ENCODE measurements around the gene HFE.
"Not testable (repeated sequence)": the region's sequence is repeated elsewhere in the genome, so short reads cannot be mapped to it uniquely, and the experiment has no call there.

The HFE gene

DNA sequence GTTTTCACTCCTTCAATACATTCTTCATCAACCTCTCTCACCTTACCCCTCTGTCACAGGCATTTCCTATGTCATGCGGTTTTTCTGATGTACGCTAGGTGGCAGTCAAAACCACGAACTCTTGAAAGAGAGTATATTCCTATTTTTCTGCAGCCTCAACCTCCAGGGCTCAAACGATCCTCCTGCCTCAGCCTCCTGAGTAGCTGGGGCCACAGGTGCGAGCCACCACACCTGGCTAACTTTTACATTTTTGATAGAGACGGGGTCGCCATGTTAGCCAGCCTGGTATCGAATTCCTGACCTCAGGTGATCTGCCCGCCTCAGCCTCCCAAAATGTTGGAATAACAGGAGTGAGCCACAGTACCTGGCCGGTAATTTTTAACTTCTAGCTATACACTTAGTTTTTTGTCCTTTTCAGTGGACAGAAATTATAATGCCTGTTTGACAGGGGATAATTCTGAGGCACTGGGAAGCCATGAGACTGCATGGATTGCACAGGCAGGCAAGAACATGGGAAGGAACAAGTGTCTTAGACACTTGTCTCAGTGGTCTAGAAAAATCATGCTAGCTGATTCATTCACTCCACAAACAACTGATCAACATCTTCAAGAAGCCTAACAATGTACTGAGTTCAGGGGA, 22.5 kb upstream of the HFE start:
- DNase-seq = peak; percentile 52 to 53

DNA sequence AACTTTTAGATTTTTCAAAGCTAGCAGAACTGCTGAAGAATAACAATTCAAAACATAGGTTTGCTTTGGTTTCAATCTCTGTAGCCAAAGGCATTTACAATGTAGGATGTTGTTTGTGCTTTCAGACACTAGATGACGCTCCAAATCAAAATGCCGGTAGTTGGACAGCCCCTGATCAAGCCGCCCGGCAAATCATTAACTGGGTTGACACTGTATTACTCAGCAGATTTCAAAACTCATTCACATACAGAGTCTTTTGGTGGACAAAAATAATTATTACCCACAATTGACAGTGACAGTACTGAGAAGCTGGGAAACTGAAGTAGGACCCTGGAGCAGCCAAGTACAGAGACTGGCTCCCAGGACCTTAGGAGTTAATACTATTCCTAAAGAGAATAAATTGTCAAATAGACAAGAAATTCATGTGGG, 21.3 kb upstream of the HFE start:
- peak; percentile 45 to 82 for DNase-seq

DNA sequence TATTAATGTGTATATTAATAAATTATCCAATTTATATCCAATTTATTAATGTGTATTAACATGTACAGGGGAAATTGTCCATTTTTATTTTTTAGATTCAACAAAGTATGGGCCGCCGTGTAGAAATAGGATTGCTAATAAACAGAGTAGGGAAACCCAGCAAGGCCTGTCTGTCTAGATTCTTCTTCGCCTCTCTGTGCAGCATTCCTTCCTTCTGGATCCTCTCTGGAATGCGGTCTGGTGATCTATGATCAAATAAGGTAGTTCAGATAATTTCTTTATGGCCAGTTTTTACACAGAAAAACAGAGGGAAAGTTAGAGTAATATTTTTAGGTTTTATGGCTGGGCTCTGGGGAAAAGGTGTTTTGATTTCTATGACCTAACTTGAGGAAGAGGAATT, 19.9 kb upstream of the HFE start:
- no peak for DNase-seq

DNA sequence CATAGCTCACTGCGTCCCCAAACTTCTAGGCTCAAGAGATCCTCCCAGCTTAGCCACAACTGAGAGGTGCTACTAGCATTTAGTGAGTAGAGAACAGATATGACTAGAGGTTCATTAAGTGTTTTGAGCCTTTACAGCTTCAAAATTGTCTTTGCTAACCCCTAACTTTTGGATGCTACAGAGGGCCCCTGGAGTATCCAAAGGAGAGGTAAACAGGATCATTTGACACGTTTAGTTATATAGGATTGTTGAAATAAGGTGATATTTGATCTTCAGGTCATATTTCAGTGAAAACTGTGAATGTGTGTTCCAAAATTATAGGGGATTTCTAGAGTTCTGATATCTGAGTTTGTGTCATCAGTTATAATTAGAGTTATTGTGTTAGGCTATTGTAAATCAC, 19.2 kb upstream of the HFE start:
- DNase-seq = no peak

DNA sequence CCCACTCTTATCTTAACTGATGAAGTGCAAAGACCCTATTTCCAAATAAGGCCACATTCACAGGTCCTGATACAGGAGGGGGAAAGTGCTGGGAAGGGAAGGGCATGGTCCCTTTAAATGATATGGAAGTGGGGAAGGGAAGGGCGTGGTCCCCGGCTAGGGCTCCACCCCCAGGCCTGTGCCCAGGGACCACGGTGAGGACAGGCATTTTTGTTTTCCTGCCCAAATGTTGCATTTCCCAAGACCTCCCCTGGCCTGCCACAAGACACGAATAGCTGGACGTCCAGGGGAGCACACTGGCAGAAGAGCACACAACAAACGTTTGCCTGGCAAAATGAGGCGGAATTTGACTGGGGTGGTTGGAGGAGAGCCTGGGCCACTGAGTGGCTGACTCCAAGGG, 16.1 kb upstream of the HFE start:
- no peak for DNase-seq

DNA sequence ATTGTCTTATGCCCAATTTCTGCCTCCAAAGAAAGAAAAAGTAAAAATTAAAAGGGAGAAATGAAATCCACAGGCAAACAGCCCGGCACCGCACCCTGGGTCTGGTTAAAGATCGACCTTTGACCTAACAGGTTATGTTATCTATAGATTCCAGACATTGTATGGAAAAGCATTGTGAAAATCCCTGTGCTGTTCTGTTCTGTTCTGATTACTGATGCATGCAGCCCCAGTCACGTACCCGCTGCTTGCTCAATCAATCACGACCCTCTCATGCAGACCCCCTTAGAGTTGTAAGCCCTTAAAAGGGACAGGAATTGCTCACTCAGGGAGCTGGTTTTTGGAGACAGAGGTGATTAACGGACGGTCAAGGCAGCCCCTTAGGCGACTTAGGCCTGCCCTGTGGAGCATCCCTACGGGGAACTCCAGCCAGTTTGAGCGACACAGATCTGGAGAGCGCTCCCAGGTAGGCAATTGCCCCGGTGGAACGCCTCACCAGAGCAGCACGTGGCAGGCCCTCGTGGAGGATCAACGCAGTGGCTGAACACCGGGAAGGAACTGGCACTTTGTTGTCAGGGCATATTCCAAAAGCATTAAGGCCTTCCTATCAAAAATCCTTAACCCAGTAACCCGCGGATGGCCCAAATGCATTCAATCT, 12.0 kb upstream of the HFE start:
- DNase-seq = no peak

DNA sequence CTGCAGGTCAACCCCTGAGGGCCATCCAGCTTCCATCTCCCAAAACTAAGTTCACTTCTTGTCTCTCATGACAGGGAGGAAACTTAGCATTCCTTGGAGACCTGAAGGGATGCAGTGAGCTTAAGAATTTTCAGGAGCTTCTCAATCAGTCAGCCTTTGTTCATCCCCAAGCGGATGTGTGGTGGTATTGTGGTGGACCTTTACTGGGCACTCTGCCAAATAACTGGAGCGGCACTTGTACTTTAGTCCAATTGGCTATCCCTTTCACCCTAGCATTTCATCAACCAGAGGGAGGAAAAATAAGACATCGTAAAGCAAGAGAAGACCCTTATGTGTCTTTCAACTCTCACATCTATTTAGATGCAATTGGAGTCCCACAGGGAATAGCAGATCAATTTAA, 9.2 kb upstream of the HFE start:
- DNase-seq = not testable (repeated sequence)

DNA sequence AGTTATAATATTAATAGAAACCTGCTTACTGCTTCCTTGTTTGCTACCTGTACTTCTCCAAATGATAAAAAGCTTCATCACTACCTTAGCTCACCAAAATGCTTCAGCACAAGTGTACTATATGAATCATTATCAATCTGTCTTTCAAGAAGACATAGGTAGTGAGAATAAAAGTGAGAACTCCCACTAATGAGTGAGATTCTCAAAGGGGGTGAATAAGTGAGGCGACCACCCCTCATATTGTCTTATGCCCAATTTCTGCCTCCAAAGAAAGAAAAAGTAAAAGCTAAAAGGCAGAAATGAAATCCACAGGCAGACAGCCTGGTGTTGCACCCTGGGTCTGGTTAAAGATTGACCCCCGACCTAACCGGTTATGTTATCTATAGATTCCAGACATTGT, 6.1 kb upstream of the HFE start:
- not testable (repeated sequence) for DNase-seq

DNA sequence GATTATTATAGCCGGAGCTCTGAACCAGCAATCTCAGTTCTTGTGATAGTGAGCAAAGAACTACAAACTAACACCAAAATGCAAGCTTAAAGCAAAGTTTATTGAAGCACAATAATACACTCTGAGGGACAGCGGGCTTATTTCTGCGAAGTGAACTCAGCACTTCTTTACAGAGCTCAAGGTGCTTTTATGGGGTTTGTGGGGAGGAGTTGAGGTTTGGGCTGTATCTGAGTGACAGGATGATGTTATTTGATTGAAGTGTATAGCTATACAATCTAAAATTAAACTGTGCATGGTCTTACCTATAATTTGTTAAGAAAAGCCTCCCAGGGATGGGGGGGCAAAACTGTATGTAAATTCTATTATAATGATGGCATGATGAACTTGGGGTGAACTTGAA, 1.0 kb upstream of the HFE start:
- no peak for DNase-seq

DNA sequence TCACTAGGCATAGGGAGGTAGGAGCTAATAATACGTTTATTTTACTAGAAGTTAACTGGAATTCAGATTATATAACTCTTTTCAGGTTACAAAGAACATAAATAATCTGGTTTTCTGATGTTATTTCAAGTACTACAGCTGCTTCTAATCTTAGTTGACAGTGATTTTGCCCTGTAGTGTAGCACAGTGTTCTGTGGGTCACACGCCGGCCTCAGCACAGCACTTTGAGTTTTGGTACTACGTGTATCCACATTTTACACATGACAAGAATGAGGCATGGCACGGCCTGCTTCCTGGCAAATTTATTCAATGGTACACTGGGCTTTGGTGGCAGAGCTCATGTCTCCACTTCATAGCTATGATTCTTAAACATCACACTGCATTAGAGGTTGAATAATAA, 1.1 kb downstream of the HFE start:
- DNase-seq = no peak

DNA sequence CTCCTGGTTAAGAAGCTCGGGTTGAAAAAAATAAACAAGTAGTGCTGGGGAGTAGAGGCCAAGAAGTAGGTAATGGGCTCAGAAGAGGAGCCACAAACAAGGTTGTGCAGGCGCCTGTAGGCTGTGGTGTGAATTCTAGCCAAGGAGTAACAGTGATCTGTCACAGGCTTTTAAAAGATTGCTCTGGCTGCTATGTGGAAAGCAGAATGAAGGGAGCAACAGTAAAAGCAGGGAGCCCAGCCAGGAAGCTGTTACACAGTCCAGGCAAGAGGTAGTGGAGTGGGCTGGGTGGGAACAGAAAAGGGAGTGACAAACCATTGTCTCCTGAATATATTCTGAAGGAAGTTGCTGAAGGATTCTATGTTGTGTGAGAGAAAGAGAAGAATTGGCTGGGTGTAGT, 2.0 kb downstream of the HFE start:
- no peak for DNase-seq

DNA sequence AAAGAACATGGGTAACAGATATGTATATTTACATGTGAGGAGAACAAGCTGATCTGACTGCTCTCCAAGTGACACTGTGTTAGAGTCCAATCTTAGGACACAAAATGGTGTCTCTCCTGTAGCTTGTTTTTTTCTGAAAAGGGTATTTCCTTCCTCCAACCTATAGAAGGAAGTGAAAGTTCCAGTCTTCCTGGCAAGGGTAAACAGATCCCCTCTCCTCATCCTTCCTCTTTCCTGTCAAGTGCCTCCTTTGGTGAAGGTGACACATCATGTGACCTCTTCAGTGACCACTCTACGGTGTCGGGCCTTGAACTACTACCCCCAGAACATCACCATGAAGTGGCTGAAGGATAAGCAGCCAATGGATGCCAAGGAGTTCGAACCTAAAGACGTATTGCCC, 5.2 kb downstream of the HFE start:
- no peak for DNase-seq

DNA sequence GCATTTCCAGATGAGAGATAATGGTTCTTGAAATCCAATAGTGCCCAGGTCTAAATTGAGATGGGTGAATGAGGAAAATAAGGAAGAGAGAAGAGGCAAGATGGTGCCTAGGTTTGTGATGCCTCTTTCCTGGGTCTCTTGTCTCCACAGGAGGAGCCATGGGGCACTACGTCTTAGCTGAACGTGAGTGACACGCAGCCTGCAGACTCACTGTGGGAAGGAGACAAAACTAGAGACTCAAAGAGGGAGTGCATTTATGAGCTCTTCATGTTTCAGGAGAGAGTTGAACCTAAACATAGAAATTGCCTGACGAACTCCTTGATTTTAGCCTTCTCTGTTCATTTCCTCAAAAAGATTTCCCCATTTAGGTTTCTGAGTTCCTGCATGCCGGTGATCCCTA, 6.8 kb downstream of the HFE start:
- DNase-seq = no peak

DNA sequence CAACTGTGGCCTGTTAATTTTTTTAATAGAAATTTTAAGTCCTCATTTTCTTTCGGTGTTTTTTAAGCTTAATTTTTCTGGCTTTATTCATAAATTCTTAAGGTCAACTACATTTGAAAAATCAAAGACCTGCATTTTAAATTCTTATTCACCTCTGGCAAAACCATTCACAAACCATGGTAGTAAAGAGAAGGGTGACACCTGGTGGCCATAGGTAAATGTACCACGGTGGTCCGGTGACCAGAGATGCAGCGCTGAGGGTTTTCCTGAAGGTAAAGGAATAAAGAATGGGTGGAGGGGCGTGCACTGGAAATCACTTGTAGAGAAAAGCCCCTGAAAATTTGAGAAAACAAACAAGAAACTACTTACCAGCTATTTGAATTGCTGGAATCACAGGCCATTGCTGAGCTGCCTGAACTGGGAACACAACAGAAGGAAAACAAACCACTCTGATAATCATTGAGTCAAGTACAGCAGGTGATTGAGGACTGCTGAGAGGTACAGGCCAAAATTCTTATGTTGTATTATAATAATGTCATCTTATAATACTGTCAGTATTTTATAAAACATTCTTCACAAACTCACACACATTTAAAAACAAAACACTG, 10.1 kb downstream of the HFE start:
- peak; percentile 73 to 74 for DNase-seq

DNA sequence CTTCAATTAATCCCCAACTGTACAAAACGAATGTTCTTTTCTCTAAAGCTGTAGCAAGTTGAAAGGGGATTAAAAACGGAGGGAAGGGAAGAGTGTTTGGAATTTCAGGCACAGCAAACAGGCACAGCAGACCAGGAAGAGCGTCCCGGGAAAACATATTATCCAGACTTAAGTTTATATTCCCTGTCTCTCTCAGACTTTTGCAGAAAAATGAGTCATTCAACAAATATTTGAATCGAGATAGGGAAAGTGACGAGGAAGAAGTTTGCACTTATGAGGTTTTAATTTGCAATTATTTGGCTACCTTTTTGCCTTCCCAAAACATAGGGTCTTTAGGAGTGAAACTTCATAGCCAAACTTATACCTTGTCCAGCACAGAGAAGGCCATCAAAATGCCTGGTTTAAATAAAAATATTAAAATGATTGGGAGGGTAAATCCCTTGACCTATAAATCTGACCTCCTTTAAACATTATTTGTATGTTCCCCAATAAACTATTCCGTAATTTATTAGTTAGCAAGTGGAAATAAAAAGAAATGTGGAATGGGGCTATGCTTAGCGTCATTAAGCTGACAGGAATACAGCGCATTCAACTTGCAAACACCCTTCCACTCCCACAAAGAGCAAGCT, 16.0 kb downstream of the HFE start:
- no peak for DNase-seq

DNA sequence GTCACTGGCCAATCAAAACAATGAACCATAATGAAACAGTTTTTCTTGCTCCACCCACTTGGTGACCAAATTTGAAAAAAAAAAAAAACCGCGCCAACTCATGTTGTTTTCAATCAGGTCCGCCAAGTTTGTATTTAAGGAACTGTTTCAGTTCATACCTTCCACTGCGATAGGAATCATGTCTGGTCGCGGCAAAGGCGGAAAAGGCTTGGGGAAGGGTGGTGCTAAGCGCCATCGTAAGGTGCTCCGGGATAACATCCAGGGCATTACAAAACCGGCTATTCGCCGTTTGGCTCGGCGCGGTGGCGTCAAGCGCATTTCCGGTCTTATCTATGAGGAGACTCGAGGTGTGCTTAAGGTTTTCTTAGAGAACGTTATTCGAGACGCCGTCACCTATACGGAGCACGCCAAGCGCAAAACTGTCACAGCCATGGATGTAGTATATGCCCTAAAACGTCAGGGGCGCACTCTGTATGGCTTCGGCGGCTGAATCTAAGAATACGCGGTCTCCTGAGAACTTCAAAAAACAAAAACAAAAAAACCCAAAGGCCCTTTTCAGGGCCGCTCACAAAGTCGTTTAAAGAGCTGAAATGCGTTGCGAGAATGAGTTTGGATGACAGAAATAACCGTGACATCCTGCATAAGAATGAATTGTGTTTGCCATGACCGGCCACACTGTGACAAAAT, 16.7 kb downstream of the HFE start:
- peak; percentile 89 to 93 for DNase-seq

DNA sequence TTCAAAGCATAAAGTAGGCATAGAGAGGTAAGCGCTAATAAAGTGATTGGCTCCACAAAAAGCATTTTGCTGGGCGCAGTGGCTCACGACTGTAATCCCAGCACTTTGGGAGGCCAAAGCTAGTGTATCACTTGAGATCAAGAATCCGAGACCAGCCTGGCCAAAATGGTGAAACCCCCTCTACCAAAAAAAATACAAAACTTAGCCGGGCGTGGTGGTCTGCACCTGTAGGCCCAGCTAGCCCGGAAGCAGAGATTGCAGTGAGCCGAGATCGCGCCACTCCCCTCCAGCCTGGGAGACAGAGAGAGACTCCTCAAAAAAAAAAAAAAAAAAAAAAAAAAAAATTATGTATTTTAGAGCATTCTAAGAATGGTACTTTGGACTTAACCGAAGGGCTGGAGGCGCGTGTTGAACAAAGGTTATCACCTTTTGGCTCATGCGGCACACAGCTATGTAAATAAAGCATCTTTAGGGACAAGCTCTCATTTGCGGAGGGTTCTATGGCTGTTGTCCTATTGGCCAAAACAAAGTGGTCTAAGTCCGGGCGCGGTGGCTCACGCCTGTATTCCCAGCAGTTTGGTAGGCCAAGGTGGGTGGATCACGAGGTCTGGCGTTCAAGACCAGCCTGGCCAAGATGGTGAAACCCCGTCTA, 17.4 kb downstream of the HFE start:
- peak in 1 of 2 experiments; percentile 37 for DNase-seq

DNA sequence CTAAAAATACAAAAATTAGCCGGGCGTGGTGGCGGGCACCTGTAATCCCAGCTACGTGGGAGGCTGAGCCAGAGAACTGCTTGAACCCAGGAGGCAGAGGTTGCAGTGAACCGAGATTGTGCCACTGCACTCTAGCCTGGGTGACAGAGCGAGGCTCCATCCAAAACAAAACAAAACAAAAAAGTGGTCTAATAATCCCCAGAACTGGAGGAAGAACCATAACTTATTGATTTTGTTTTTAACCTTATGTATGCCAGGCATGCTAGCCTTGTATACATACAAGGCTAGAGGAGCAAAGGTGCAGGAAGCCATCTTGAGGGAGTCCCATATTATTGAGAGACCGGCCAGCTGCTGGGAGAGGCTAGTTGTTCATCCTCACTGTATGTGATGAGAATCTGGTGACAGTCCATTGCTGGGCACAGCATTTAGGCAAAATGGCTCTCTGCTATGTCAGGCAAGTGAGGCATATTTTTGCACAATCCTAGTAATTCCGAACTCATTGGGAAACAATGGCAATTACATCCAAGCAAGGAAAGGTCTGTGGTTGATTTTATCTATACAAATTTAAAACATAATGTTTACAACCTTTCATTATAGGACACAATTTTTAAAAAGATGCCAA, 18.0 kb downstream of the HFE start:
- DNase-seq = no peak

DNA sequence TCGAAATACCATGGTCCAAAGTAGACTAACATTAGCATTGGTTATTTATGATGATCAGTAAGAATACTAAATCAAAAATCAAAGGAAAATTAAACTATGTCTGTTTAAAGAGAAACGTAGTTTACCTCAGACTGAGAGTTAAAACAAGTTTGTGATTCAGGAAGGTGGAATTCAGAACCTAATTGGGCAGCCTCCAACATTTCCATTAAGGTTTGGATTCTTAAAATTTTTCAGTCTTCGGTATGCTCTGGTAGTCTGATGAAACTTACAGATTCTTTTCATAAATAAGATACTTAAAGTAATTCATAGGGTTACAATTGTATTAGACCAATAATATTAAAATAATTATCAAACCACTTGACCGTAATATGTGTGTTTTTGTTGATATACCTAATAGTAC, 18.6 kb downstream of the HFE start:
- DNase-seq = no peak

DNA sequence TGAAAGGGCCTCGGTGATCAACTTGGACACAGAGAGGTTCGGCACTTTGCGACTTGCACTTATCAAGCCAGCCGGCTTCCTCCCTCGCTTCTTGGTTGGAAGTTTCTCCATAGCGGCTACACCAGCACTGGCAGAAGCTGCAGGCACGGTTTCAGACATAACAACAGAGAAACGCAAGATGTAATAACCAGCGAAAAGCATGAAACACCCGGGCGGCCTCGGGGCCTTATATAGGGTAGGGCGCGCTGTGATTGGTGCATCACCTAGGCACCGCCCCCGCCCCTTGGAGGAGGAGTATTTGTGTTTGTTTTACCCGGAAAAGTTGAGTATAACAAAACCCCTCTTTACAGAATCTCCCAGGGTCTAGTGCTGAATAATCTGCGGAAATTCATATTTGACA, 20.7 kb downstream of the HFE start:
- DNase-seq = no peak

DNA sequence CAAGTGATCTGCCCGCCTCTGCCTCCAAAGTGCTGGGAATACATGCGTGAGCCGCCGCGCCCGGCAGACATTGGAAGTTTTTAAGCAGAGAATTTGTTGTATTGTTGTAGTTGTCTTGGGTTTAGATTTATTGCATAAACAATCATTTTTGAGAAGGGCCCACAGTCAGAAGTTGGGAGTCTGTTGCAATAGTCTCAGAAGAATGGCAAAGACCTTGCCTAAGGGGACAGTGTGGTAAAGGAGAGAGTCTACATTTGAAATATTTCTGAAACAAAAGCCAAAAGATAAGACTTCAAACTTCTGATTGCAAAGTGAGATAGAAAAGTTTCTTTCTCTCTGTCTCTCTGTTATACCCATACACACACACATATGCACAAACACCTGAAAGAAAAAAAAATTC, 22.5 kb downstream of the HFE start:
- DNase-seq = no peak

DNA sequence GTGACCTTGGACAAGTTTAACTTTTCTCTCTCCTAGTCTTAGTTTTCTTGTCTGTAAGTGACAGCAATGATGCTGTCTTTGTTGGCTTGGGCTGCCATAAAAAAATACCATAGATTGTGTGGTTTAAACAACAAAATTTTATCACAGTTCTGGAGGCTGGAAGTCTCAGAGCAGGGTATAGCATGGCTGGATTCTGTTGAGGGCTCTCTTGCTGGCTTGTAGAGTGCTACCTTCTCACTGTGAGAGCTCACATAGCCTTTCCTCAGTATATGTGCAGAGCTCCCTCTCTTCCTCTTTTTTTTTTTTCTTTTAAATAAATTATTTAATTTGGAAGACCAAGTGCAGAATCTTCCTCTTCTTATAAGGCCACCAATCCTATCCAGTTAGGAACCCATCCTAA, 26.3 kb downstream of the HFE start:
- DNase-seq = no peak

DNA sequence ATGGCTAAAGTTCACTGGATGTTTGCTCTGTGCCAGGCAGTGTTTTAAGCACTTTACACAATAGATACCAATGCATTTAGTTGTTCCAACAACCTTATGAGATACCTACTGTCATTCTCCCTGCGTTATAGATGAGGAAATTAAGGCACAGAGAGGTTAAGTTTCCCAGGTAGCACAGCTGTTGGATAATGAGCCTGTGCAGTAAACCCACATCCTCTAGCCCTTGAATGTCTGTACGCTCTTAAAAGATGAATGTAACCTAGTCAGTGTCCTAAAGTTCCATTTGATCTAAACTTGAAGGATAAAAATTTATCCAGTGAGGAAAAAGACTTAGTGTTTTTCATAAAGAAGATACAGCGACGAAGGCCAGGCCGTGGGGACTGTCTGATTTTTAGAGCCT, 28.0 kb downstream of the HFE start:
- no peak for DNase-seq
